ENCODE measurements around the gene CASS4. TPM values are rescaled to one million over a fixed set of nuclear protein-coding genes. Genes with fewer than 3 reads are reported as not detected.

CASS4 gene
- total RNA-seq, 1 experiment from 2014 or later = not detected

DNA sequence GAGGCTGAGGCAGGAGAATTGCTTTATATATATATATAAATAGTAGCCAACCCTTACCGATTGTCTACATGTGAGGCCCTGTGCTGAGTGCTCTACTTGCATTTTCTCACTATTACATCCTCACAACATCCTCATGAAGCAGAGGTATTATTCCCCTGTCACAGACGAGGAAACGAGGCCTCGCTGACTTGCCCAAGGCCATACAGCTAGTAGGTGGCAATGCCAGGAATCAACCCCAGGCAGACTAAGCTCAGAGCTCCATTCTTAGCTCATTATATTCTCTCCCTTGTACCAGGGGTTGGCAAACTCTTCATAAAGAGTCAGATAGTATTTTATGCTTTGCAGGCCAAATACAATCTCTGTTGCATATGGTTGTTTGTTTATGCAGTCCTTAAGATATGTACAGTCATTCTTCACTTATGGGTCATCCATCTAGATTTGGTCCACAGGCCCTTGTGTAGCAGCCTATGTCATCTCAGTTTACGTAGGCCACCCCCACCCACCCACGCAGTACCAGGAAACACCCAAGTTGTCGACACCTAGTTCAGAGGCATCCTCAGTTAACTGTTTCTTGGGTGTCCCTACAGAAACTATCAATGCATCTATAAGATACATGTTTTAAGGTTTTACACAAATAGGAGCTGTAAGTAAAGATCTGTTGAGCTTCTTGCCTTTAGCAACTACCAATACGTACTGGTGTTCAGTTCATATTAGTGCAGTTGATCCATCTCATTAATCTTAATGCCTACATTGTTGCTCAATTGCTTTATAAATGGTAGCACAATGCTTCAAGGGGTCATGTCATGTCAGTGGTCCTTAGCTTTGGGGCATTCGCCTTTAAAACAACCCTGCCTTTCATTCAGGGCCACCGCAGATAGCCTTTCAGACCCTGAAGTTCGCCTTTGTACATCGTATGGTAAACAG, 3.0 kb downstream of the CASS4 start:
- Mint-ChIP-seq H3K4me1 (ENCODE audit: insufficient read depth, unreplicated experiment) (no peaks in the 10 kb centered on the region), H3K36me3 (ENCODE audit: insufficient read depth, unreplicated experiment) (peaks cover 38% of the 10 kb centered on the region), H3K27me3 (ENCODE audit: insufficient read depth, unreplicated experiment) (no peaks in the 10 kb centered on the region), H3K9me3 (ENCODE audit: unreplicated experiment) (no peaks in the 10 kb centered on the region), H3K4me3 (ENCODE audit: unreplicated experiment) (no peak overlapping the region), H3K27ac (ENCODE audit: low read depth, unreplicated experiment) (no peak overlapping the region)
- no TSS peak for BruUV-seq (replicated peaks)
- DNase-seq (ENCODE audit: unreplicated experiment) = no peak
- TF ChIP-seq, protein P1, sequence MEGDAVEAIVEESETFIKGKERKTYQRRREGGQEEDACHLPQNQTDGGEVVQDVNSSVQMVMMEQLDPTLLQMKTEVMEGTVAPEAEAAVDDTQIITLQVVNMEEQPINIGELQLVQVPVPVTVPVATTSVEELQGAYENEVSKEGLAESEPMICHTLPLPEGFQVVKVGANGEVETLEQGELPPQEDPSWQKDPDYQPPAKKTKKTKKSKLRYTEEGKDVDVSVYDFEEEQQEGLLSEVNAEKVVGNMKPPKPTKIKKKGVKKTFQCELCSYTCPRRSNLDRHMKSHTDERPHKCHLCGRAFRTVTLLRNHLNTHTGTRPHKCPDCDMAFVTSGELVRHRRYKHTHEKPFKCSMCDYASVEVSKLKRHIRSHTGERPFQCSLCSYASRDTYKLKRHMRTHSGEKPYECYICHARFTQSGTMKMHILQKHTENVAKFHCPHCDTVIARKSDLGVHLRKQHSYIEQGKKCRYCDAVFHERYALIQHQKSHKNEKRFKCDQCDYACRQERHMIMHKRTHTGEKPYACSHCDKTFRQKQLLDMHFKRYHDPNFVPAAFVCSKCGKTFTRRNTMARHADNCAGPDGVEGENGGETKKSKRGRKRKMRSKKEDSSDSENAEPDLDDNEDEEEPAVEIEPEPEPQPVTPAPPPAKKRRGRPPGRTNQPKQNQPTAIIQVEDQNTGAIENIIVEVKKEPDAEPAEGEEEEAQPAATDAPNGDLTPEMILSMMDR (IDR thresholded peaks at IDR 0.05; ENCODE audit: unreplicated experiment) = no peak
- CTCF ChIA-PET = interaction anchor here (1.0 to 3.5 kb wide), 4 partner anchors 9 to 167 kb away, joined by 3 to 14 read pairs (median 8); partner anchors contain the start of gene MC3R
- POLR2A ChIA-PET = interaction anchor here (0.6 to 1.4 kb wide), 4 partner anchors 9 to 740 kb away, joined by 3 to 6 read pairs (median 4); partner anchors contain the start of genes AURKA, CSTF1 and RTF2
- intact Hi-C loops (cut with micrococcal nuclease) = no loop called here

DNA sequence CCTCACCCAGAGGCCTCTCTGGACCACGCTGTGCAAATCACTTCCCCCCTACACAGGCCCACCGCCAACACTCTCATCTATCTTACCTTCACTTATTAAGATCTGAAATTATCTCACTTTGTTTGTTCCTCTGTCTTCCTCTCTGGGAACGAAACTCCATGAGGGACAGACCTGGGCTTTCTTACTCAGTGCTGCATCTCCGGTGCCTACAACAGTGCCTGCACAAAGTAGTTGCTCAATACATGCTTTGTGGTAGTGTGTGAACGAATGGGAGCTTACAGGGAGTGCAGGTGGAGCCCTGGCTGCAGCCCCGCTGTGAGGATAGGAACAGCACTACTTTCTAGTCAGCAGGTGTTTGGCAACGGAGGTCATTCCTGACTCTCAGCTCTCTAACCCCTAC, 5.3 kb downstream of the CASS4 start:
- no peak for DNase-seq (ENCODE audit: unreplicated experiment)
- Mint-ChIP-seq H3K4me3 (ENCODE audit: unreplicated experiment) (no peak overlapping the region), H3K9me3 (ENCODE audit: unreplicated experiment) (no peaks in the 10 kb centered on the region), H3K27ac (ENCODE audit: low read depth, unreplicated experiment) (no peak overlapping the region), H3K4me1 (ENCODE audit: insufficient read depth, unreplicated experiment) (no peaks in the 10 kb centered on the region), H3K36me3 (ENCODE audit: insufficient read depth, unreplicated experiment) (peaks cover 20% of the 10 kb centered on the region), H3K27me3 (ENCODE audit: insufficient read depth, unreplicated experiment) (no peaks in the 10 kb centered on the region)
- CTCF ChIA-PET = interaction anchor here (0.5 to 1.0 kb wide), 3 partner anchors 9 to 167 kb away, joined by 3 to 5 read pairs (median 3); no protein-coding TSS in a partner anchor
- BruUV-seq (replicated peaks) = no TSS peak
- POLR2A ChIA-PET = no interaction called here
- TF ChIP-seq, protein P1 (IDR thresholded peaks at IDR 0.05; ENCODE audit: unreplicated experiment) = no peak
- intact Hi-C loops (cut with micrococcal nuclease) = no loop called here

DNA sequence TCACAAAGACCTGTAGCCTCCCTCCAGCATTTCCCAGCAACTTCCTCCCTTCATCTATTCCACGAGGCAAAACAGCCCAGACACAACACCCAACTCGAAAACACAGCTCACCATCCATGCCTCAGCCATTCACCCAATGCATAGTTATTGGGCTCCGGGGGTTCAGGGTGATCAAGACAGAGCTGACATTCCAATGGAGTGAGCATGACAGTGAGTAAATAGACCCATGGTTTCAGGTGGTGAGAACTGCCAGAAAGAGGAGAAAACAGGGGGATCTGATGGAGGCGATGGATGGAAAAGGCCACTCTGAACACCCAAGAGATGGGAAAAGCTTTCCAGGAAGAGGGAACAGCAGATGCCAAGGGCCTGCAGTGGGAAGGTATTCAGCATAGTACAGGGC, 5.9 kb downstream of the CASS4 start:
- ChIA-PET CTCF (interaction anchor here (0.5 to 1.0 kb wide), 4 partner anchors 9 to 167 kb away, joined by 3 to 5 read pairs (median 4); no protein-coding TSS in a partner anchor), POLR2A (interaction anchor here (0.6 kb wide), 1 partner anchor 62 kb away, joined by 4 read pairs; no protein-coding TSS in a partner anchor)
- Mint-ChIP-seq H3K9me3 (ENCODE audit: unreplicated experiment) (no peaks in the 10 kb centered on the region), H3K27ac (ENCODE audit: low read depth, unreplicated experiment) (no peak overlapping the region), H3K36me3 (ENCODE audit: insufficient read depth, unreplicated experiment) (peaks cover 15% of the 10 kb centered on the region), H3K4me3 (ENCODE audit: unreplicated experiment) (no peak overlapping the region), H3K27me3 (ENCODE audit: insufficient read depth, unreplicated experiment) (no peaks in the 10 kb centered on the region), H3K4me1 (ENCODE audit: insufficient read depth, unreplicated experiment) (no peaks in the 10 kb centered on the region)
- BruUV-seq (replicated peaks) = no TSS peak
- no peak for DNase-seq (ENCODE audit: unreplicated experiment)
- intact Hi-C loops (cut with micrococcal nuclease) = no loop called here
- TF ChIP-seq, protein P1 (IDR thresholded peaks at IDR 0.05; ENCODE audit: unreplicated experiment) = no peak

DNA sequence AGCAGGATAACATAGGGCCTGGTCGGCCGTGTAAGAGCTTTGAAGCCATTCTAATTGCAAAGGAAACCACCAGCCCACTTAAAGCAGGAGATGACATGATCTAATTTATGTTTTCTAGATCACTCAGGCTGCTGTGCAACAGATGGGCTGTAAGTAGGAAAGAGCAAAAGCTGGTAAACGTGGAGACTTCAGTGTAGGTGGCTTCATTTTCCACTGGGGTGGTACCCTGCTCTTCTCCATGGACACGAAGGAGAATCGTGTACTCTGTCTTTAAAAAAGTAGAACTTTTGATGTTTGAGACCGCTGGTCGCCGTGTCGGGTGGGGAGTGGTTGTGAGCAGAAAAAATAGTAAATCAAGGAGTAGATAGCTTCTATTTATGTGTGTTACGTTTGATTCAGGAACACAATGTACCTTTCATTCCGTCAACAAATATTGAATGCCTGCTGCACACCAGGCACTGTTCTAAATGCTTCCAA, 6.4 kb downstream of the CASS4 start:
- Mint-ChIP-seq H3K27ac (ENCODE audit: low read depth, unreplicated experiment) (no peak overlapping the region), H3K4me1 (ENCODE audit: insufficient read depth, unreplicated experiment) (no peaks in the 10 kb centered on the region), H3K27me3 (ENCODE audit: insufficient read depth, unreplicated experiment) (no peaks in the 10 kb centered on the region), H3K4me3 (ENCODE audit: unreplicated experiment) (no peak overlapping the region), H3K36me3 (ENCODE audit: insufficient read depth, unreplicated experiment) (peaks cover 10% of the 10 kb centered on the region), H3K9me3 (ENCODE audit: unreplicated experiment) (no peaks in the 10 kb centered on the region)
- ChIA-PET POLR2A (interaction anchor here (0.6 kb wide), 1 partner anchor 62 kb away, joined by 4 read pairs; no protein-coding TSS in a partner anchor), CTCF (interaction anchor here (0.6 to 0.7 kb wide), 2 partner anchors 89 to 1738 kb away, joined by 3 to 4 read pairs; no protein-coding TSS in a partner anchor)
- DNase-seq (ENCODE audit: unreplicated experiment) = no peak
- intact Hi-C loops (cut with micrococcal nuclease) = no loop called here
- no TSS peak for BruUV-seq (replicated peaks)
- TF ChIP-seq, protein P1 (IDR thresholded peaks at IDR 0.05; ENCODE audit: unreplicated experiment) = no peak

Measured in MCF 10A (cell line).